GM18873 (cell line): ENCODE data around the gene KCND1.
A peak's percentile ranks its signal among the peaks of the same experiment; 100 is the strongest.

Experiments used
- ATAC-seq: cut with Tn5 transposase; IDR thresholded peaks from one replicate; pipeline ENCODE4 v1.9.1; 2021; ENCODE audit warnings: mild to moderate bottlenecking, moderate library complexity, moderate number of reproducible peaks; ENCODE audit not compliant: unreplicated experiment, low FRiP score

The KCND1 gene

DNA sequence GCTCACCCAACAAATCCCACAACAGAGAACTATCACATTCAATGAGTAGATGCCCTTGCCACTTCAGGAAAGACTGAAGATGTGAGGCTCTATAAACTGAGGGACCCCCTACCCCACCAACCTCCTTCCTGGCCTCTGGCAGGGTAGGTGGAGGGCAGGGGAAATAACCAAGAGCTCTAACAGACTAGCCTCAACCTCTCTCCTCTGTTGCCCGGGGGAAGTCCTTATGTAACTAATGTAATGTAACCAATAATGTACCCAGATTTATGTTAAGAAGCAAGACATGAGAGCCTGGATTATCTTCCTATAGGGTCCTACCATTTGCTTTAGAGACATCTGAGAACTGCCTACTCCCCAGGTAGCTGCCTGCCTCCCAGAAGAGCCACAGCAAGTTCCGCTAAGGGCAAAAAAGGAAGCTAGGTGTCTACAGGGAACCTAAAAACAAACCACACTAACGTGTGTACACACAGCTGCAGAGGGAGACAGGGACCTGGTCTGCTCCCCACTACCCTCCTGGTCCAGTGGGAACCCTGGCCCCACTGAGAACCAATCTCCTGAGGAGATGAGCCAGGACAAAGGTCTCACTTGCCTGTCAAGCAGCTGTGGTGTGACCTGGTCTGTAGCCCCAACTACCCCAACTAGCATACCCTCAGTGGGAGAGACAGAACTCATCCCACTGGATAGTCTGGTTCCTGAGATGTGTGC lies 32.0 kb downstream of the KCND1 start:
- ATAC-seq: no peak

DNA sequence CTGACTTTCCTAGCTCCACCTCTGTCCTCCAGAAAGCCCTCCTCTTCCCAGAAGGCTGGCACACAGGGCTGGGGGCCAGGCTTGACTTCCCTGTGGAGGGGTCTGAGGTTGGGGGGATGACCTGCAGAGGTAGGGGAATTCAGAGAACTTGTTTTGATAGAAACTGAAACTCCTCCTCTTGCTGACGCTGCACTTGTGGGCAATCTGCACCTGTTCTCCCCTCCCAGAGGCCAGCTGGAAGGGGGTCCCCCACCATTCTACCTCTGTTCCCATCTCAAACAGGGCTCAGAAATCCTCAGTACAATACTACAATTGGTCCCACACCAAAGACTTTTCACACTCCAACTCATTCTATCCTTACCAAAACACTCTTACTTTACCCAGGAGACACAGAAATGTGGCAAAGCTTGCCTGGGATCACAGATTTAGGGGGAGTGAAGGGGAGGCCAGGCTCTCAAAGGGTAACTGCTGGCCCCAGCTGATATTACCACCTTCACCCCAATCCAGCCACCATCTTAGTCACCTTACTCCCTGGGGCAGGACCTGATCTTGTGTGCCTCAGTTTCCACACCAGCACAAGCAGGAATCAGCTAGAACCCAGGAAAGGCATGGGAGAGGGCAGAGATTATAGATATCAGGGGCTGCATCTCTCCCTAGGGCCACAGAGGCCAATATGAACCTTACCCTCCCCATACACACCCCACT lies 32.8 kb downstream of the KCND1 start:
- ATAC-seq: peak; percentile 53

DNA sequence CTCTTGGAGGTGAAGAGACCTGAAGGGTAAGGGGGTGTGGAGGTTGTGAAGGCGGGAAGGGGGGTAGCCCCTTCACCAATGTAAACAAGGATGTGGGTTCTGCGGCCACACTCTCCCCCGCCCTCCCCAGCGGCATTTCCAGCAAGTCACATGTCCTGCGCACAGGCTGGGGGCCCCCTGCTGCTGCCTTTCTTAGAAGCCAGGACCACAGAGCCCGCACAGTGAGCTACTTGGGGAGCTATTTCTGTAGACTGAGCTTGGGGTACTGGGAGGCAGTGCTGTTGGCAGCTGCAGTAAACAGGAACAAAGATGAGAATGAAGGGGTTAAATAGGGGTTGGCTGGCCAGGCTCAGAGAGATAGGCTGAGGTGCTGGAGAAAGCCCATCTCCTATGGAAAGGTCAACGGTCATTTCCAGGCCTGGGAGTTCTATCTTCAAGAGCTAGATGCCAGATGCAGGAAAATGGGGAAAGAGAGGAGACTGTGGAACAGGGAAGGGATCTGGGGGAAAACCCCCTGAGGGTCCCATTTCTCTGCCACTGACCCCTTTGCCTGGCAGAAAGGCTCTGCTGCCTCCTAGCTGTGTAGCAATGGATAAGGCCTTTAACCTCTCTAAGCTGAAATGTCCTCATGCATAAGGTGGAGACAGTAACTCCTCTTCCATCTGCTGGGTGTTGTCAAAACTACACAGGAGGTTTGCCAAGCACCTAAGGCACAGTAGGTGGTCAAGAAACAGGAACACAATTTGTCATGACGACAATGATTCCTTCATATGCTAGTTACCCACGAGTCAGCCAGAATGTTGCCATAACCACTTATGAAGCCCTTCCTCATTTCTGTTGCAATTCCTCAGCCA lies 34.4 kb downstream of the KCND1 start:
- ATAC-seq: peak; percentile 58

DNA sequence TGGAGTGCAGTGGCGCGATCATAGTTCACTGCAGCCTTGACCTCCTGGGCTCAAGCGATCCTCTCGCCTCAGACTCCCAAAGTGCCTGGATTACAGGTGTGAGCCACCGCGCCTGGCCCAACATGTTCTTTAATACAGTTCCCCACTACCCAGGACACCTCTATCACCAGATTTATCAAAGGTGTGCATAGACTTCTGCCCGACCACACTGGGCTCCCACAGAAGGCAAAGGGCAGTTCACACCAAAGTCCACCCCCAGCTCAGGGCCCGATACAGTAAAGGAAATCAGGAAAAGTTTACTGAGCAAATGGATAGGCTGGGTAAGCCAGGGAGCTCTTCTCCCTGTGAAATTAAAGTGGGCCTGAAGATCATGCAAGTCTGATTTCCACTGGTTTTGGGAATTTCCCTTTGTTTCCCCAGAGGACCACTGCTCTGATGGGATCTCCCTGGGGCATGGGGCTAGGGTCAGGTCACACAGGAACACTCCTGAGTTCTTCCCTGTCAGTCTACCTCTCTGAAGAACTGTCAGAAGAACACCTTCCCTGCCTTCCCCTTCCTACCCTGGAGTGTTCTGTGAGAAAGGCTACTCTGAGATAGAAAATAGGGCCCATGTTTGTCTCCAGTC lies 35.1 kb downstream of the KCND1 start:
- peak; percentile 0 for ATAC-seq

DNA sequence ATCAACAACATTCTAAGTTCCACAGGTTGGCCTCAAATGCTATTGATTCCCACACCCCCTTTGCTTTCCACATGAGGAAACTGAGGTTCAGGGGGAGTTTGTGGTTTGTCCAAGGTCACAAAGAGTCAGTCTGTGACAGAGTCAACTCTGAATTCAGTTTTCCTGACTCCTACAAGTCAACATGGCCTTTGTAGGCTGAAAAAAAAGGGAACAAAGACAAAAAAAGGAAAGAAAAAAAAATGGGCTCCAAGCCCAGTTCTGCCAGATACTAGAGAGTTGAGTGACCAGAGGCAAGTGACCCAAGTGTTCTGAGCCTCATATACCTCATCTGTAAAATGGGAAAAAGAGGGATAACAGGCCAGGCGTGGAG lies 36.4 kb downstream of the KCND1 start:
- no peak for ATAC-seq

DNA sequence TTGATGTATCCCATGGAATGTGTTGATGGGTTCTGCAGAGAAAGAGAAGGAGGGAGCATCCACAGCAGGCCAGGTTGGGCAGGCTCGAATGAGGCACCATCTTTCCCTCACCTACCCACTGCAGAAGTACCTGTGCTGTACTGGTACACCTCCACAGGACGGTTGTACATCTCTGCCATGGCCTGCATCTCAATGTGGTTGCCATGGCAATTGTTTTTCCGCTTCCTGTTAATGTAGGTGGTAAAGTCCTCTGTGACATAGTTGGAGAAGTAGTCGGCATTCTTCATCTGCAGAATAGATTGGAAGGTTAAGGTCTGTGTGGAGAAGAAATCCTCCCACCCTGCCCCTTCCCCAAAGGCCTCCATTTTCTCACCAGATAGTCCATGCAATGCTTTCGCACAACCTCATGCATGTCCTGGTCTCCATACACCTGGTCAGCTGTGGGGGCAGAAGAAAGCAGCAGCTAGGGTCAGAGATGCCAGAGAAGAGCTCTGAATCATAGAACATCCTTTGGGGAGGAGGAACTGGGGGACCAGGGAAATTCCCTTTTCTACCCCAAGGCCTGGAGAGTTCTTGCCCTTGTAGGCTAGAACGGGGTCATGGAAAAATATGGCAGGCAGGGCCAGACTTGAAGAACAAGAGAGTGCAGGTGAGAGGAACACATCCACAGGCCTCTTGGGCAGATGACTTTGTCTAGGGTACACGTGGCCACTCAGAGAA lies 36.9 kb downstream of the KCND1 start:
- ATAC-seq: no peak

DNA sequence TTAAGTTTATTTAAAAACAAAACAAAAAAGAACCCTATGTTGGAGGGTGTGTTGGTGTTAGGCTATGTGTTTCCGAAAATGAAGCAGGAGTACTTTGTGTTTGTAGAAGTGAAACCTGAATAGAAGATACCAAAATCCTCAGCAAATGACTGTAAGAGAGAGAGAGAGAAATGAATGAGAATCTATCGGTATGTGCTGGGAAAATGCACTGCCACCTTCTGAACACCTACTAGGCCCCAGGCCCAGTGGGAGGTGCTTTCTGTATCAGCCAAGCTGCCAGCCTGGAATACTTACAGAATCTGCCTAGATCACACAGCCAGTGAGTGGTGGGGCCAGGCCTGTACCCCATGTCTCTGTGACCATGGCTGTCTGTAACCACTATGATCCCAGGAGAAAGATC lies 37.9 kb downstream of the KCND1 start:
- no peak for ATAC-seq

DNA sequence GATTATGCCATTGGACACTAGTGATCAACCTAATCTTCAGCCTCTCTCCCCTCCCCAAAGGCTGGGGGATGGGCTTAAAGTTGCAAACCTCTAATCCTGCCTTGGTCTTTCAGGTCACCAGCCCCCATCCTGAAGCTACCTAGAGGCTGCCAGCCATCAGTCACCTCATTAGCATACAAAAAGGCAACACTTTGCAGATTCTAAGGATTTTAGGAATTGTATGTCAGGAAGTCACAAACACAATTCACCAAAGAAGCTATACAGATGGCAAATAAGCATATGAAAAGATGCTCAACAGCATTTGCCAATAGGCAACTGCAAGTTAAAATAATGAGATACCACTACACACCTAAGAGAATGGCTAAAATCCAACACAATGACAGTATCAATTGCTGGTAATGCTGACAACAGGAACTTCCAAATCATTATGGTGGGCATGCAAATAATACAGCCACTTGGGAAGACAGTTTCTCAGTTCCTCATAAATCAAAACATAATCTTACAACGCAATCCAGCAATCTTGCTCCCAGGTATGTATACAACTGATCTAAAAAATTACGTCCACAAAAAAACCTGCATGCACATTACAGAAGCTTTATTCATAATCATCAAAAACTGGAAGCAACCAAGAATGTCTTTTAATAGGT lies 43.8 kb downstream of the KCND1 start:
- ATAC-seq: no peak

DNA sequence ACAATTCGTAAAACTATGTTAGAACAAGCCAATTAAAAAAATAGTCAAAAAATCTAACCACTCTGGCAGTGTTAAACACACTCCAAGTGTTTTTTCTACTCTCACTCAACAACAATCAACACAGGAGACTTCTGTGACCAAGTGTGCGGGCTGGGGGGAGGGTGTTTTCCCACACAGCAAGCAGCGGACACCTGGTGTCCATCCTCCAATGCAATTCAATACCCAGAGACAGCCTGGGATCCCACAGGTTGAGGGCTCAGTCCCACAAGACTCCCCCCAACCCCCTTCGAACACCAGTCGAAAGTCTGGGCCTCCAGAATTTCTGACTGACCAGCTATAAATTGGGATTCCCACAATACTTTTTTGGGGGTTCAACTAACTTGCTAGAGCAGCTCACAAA lies 44.5 kb downstream of the KCND1 start:
- no peak for ATAC-seq

DNA sequence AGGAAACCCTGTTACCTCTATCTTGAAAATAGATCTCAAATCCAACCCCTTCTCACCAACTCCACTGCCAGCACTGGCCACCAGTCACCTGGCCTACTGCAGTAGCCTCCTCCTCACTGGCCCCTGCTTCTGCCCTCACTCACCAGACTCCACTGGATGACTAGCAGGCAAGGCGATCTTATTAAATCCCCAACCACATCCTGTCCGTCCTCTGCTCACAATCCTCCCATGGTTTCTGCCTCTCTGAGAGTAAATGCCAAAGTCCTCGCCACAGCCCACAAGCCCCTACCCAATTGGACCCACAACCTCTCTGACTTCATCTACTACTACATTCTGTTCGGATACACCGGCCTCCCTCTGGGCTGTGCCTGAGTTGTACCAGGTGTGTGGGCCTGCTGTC lies 47.4 kb downstream of the KCND1 start:
- no peak for ATAC-seq

DNA sequence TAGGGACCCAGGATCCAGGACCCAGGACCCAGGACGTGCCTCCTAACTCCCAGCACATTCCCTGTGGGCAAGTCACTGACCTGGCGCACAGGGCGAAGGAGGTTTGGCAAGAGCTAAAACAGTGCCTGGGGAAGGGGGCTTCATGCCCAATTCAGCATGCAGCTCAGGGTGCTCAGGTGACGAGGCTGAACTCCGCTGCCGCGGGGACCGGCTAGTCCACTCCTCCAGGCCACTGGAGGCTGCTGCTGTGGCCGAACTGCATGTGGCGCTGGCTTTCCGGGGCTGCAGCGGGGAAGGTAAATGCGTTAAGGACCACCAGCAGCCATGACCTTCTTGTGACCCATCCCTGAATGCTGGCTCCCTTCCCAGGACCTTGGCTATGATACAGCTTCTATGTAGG lies 47.9 kb downstream of the KCND1 start:
- ATAC-seq: no peak

DNA sequence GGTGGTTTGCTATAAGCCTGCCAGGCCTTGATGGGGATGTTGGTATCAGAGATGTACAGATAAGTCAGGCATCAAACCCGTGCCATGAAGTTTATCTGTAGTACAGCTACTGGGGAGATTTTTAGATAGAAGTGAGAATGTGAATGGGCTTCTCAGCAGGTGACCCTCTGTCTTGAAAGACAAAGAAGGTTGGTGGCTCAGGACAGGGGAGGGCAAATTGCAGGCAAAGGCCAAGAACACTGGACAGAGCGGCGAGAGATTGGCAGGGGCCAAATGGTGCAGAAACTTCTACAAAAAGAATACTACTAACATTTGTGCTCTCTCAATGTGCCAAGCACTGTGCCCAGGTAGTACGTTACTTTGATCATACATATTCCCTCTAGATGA lies 50.9 kb downstream of the KCND1 start:
- no peak for ATAC-seq

DNA sequence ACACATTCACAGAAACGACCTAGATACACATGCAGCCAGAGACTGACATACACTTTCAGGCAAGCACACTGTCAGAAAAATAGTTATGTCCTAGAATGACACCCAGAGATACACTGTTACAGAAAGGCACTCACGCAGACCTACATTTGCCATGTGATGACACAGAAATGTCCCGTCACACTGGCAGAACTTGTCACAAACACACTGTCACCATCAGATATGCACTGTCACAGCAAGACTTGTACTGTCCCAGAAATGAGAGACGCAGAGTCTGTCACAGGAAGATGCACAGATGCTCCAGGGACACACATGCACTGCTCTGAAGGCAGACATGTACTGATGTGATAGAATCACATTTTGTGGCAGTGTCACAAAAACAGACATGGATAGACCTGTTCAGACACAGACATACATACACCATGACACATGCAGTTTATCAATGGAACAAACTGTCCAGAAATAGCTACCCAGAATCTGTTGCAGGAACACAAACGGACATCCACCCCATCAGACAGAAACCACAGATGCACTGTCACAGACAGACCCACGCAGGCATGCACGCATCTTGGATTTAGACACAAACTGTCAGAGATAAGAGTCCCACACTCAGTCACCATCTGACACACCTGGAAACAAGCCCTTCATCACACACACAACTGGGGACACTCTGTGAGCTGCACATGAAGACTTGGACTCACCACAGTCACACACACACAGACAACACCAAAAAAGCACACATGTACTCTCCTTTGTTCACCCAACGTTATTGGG lies 51.5 kb downstream of the KCND1 start:
- no peak for ATAC-seq

DNA sequence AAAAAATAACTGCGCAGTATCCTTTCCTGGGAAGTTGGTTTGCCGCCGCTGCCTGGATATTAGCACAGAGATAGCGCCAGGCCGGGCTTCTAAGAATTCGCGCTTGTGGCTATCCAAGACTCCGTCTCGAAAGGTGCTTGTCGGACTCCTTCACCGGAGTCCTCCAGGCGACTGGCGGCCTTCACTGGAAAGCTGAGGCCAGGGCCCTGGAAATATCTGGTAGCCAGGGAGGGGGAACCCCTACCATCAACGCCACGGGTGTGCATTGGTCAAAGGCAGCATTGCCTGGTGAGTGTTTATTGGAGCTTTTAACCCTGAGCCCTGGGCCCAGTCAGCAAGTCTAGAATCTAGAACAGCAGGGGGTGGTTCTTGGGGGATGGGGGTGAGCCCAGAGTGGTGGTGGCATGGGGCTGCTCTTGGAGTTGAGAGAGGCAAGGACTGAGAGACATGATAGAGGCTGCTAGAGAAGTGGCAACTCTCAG lies 52.2 kb downstream of the KCND1 start:
- ATAC-seq: no peak

DNA sequence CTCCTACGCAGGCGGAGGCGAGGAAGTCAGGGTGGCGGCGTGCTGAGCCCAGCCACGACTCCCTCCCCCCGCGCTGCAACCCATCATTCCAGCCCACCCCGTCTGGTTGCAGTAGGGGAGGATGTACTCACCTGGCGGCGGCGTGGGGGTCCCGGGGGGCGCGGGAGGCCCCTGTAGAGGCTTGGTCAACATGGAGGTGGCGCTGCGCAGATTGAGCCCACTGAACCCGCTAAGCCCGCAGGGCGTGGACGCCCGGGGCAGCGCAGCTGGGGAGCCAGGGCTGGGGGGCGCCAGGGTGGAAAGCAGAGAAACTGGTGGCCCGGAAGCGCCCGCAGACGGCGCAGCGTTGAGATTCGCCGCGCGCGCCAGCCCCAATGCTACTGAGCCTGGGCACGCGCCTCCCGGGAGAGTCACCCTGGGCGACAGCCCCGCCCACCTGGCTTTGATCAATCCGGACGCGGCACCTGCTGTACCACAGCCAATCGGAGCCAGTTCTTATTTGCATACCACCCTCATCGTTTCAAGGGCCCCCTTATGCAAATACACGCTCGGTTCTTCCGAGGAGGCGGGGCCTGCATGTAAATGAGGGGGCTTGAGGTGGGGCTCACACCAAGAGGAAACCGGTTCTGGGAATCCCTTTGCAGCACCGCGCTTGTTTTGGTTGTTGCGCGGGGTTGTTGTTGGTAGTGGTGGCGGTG lies 52.9 kb downstream of the KCND1 start, which contains the start of gene PIM2:
PIM2 (minus strand) TSS at position 382 of the 698 bp plus-strand sequence; CDS start at position 192, 190 bp downstream.
- peak; percentile 61 for ATAC-seq

DNA sequence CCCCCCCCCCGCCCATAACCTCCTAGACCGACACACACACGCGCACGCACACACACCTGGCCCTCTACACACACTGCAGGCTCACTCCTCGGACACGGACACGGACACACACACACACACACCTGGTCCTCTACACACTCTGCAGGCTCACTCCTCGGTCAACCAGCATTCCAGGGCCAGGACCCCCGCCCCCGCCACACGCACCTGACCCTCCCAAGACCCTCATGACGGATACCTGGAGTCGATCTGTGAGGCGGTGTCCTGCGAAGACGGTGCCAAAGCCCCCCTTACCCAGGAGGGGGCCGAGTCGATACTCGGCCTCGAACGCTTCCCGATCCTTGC lies 53.4 kb downstream of the KCND1 start:
- no peak for ATAC-seq

DNA sequence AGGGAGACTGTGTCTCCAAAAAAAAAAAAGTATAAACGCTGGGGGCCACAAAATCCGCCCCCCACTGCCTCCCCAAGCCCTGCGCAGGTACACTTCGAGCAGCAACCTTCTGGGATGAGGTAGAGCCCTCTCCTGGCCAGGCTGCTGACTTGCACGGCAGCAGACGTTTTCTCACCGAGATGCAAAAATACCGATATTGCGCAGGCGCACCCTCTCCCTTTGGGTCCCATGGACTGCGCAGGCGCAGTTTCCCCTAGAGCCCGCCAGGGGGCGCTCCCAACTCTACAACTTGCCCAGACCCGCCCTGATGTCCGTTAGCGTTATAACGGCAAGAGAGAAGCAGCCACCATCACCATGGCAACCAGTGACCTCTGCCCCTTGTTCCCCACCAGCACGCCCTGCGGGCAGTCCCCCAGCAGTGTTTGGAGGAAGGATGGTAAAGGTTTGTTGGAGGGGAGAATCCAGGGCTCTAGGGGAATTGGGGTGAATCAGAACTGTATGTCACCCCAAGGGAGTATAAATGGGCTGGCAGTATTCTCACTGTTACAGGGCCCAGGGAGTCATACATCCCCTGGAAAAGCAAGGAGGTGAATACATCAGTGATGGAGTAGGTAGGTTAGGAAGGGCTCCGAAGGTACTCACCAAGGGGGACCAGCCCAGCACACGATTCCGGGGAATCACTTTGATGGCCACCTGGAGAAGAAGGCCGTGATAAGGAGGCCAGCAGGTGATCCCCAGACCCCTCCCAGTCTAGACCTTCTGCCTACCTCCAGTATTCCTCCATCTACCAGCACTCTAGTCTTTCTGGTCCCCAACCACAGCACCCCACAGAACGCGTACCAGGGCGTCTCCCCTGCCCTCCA lies 54.3 kb downstream of the KCND1 start:
- no peak for ATAC-seq
